ENCODE results near the gene E2F2.

GRCh38 chr1:23527366-23527765 lies 3.7 kb downstream of the E2F2 start:
- TF ChIP-seq CTCF (conservative IDR thresholded peaks at IDR 0.05; ENCODE audit: low read depth in 2 of 2) (no peak), EZH2 (IDR thresholded peaks at IDR 0.05; ENCODE audit: low read depth, unreplicated experiment) (no peak), EZH2phosphoT487 (IDR thresholded peaks at IDR 0.05; ENCODE audit: unreplicated experiment) (no peak), POLR2AphosphoS5 (IDR thresholded peaks at IDR 0.05; ENCODE audit: low read depth) (no peak), ETS1 (IDR thresholded peaks at IDR 0.05) (no peak), JUNB (IDR thresholded peaks at IDR 0.05; ENCODE audit: unreplicated experiment) (no peak), REST (IDR thresholded peaks at IDR 0.05; ENCODE audit: unreplicated experiment) (no peak), CREB1 (CRISPR knock-in tag; IDR thresholded peaks at IDR 0.05; ENCODE audit: low read depth) (no peak)

Measured in GM23338 (cell line).